ENCODE measurements around the gene SUSD1. TPM values are rescaled to one million over a fixed set of nuclear protein-coding genes. Genes with fewer than 3 reads are reported as not detected.

The SUSD1 gene
- total and polyA plus RNA-seq, 12 donors: 1.5 to 14.7 (median 4.3) TPM

DNA sequence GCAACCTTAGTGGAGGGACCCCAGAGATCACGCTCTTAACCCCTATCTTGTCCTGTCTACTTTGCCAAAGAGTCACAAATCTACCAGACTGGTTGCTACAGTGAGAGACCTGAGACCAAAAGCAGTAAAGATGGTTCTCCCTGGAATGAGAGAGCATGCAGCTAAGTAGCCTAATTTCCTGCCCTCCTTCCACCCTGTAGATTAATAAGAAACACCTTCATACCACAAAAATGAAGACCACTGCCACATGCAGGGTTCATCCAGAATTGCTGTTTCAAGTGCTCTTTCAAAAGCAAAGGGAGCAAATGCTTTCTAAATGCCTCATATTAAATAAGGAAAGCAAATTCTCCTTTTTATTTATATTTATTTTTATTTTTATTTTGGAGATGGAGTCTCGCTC lies 159.4 kb downstream of the SUSD1 start:
- WGBS, 2 donors: 70 to 74% methylated on average over 2 of the region's 2 CpGs
- Histone ChIP-seq H3K27ac (no peak overlapping the region), H3K4me1 (peaks cover 0 to 35% (median 14%) of the 10 kb centered on the region in 9 donors), H3K36me3 (no peaks in the 10 kb centered on the region), H3K4me3 (no peak overlapping the region), H3K9me3 (no peaks in the 10 kb centered on the region), H3K27me3 (no peaks in the 10 kb centered on the region)
- TF ChIP-seq, protein P1, sequence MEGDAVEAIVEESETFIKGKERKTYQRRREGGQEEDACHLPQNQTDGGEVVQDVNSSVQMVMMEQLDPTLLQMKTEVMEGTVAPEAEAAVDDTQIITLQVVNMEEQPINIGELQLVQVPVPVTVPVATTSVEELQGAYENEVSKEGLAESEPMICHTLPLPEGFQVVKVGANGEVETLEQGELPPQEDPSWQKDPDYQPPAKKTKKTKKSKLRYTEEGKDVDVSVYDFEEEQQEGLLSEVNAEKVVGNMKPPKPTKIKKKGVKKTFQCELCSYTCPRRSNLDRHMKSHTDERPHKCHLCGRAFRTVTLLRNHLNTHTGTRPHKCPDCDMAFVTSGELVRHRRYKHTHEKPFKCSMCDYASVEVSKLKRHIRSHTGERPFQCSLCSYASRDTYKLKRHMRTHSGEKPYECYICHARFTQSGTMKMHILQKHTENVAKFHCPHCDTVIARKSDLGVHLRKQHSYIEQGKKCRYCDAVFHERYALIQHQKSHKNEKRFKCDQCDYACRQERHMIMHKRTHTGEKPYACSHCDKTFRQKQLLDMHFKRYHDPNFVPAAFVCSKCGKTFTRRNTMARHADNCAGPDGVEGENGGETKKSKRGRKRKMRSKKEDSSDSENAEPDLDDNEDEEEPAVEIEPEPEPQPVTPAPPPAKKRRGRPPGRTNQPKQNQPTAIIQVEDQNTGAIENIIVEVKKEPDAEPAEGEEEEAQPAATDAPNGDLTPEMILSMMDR (IDR thresholded peaks at IDR 0.05): no peak
- intact Hi-C loops (cut with DNase I): no loop called here
- ATAC-seq: no peak
- DNase-seq: no peak

GRCh38 chr9:112015149-112015548 lies 159.9 kb downstream of the SUSD1 start:
- peaks cover 0 to 32% (median 14%) of the 10 kb centered on the region in 9 donors for H3K4me1 ChIP-seq
- no peaks in the 10 kb centered on the region for H3K9me3 ChIP-seq
- no peaks in the 10 kb centered on the region for H3K36me3 ChIP-seq
- H3K27me3 ChIP-seq: no peaks in the 10 kb centered on the region
- DNase-seq (no peak), ATAC-seq (no peak)
- WGBS, 2 donors: 92 to 95% methylated on average over 4 of the region's 4 CpGs
- intact Hi-C loops (cut with DNase I): no loop called here
- TF ChIP-seq, protein P1 (IDR thresholded peaks at IDR 0.05): no peak
- H3K4me3 ChIP-seq: no peak overlapping the region
- H3K27ac ChIP-seq: no peak overlapping the region

GRCh38 chr9:112013266-112013665 lies 161.8 kb downstream of the SUSD1 start:
- H3K36me3 ChIP-seq: no peaks in the 10 kb centered on the region
- no peaks in the 10 kb centered on the region for H3K27me3 ChIP-seq
- WGBS, 2 donors: 94 to 95% methylated on average over 3 of the region's 3 CpGs
- intact Hi-C loops (cut with DNase I): no loop called here
- TF ChIP-seq, protein P1 (IDR thresholded peaks at IDR 0.05): no peak
- DNase-seq (no peak), ATAC-seq (peak in 1 of 8 donors; percentile 25)
- H3K4me3 ChIP-seq: no peak overlapping the region
- H3K9me3 ChIP-seq: no peaks in the 10 kb centered on the region
- H3K4me1 ChIP-seq: peaks cover 0 to 41% (median 14%) of the 10 kb centered on the region in 9 donors
- peak overlapping the region in 4 of 10 donors; percentile 60 to 88 (median 76) for H3K27ac ChIP-seq

DNA sequence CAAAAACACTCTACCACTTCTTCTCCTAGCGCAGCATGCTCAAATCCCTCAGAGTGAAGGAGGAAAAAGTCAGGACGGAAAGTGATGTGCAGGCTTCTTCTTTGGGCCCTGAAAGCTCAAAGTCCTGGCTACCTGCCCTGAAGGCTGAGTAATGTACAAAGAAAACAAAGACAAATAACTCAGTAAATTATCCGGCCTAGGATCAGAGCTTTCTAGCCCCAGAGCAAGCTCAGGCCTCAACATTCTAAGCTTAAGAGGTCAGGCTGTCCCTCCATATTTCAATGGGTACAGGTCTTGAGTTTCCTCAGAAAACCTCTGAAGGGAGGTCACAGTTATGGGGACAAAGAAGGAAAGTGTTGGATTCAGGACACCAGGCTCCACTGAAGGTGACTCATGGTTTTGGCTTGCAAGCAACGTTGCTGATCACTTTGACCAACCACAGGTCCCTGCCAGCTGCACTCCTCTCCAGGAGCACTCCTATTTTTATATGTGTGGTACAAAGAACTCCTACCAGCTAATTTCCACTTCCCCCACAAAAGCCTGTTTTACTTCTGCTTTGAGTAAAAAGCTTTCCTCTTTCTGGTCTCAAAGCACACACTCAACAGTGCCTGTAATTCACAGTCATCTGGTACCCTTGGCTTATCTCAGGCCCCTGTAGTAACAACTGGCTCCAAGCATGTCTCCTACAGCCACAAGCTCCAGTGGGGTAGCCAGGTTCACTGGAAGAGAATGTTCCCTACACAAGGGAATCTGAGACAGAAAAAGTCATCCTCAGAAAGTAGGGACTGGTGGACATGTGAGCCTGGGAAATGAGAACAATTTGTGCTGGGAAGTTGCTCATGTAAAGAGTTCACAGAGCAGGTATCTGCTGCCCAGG lies 162.8 kb downstream of the SUSD1 start:
- Histone ChIP-seq H3K9me3 (no peaks in the 10 kb centered on the region), H3K4me1 (peaks cover 0 to 41% (median 14%) of the 10 kb centered on the region in 9 donors), H3K36me3 (no peaks in the 10 kb centered on the region), H3K4me3 (no peak overlapping the region), H3K27ac (peak overlapping the region; percentile 7 to 88 (median 52)), H3K27me3 (no peaks in the 10 kb centered on the region)
- ATAC-seq: peak; percentile 69 to 95 (median 82)
- intact Hi-C loops (cut with DNase I): no loop called here
- peak; percentile 22 to 30 for DNase-seq
- 45 to 55% methylated on average over 4 of the region's 4 CpGs for WGBS, 2 donors
- TF ChIP-seq, protein P1 (IDR thresholded peaks at IDR 0.05): no peak

All from heart right ventricle (tissue), 16 donors.